Activated CD8-positive, alpha-beta memory T cell treated with anti-CD3 and anti-CD28 coated beads, Interleukin-2, amount 50 U/mL, for 24 hours (primary cell): Measurements from ENCODE around the gene TSHZ3.

ENCODE experiments used
- DNase-seq: peaks from one replicate; pipeline ENCODE4 v3.0.0-alpha.2; 2020; ENCODE audit errors: extremely low read depth

TSHZ3 gene

GRCh38 chr19:31349160-31349881 lies at the start of gene TSHZ3:
Gene TSHZ3, minus strand, starts transcription at chr19:31349436. Its CDS starts 217 bp downstream, at chr19:31349219.
- no peak for DNase-seq

GRCh38 chr19:31397308-31397707 lies 48.1 kb upstream of the TSHZ3 start:
- no peak for DNase-seq

GRCh38 chr19:31392464-31392863 lies 43.2 kb upstream of the TSHZ3 start:
- DNase-seq = no peak

- DNase-seq = no peak
These were observed 42.3 kb upstream of the TSHZ3 start for GRCh38 chr19:31391518-31391917.

GRCh38 chr19:31390711-31391110 lies 41.5 kb upstream of the TSHZ3 start:
- DNase-seq = no peak

GRCh38 chr19:31389874-31390273 lies 40.6 kb upstream of the TSHZ3 start:
- DNase-seq = no peak

GRCh38 chr19:31387717-31388301 lies 38.6 kb upstream of the TSHZ3 start:
- DNase-seq = no peak

- DNase-seq = no peak
These were observed 37.6 kb upstream of the TSHZ3 start for GRCh38 chr19:31386806-31387205.

- no peak for DNase-seq
These were observed 36.5 kb upstream of the TSHZ3 start for GRCh38 chr19:31385744-31386143.

- no peak for DNase-seq
These were observed 34.3 kb upstream of the TSHZ3 start for GRCh38 chr19:31383553-31383952.

- DNase-seq = no peak
These were observed 31.6 kb upstream of the TSHZ3 start for GRCh38 chr19:31380854-31381253.

- no peak for DNase-seq
These were observed 29.2 kb upstream of the TSHZ3 start for GRCh38 chr19:31378404-31378803.

- DNase-seq = no peak
These were observed 28.5 kb upstream of the TSHZ3 start for GRCh38 chr19:31377736-31378135.

GRCh38 chr19:31372246-31372781 lies 23.1 kb upstream of the TSHZ3 start:
- no peak for DNase-seq

- DNase-seq = no peak
These were observed 21.0 kb upstream of the TSHZ3 start for GRCh38 chr19:31370216-31370615.

- no peak for DNase-seq
These were observed 15.7 kb upstream of the TSHZ3 start for GRCh38 chr19:31364963-31365362.

- no peak for DNase-seq
These were observed 12.5 kb upstream of the TSHZ3 start for GRCh38 chr19:31361728-31362127.

GRCh38 chr19:31357315-31357673 lies 8.1 kb upstream of the TSHZ3 start:
- no peak for DNase-seq

- no peak for DNase-seq
These were observed 7.5 kb upstream of the TSHZ3 start for GRCh38 chr19:31356587-31357314.

- DNase-seq = no peak
These were observed 6.5 kb upstream of the TSHZ3 start for GRCh38 chr19:31355665-31356289.

- DNase-seq = no peak
These were observed 5.8 kb upstream of the TSHZ3 start for GRCh38 chr19:31354799-31355664.
